Left lung (tissue), 10 donors: ENCODE results near the gene PAQR7. TPM values are rescaled to one million over a fixed set of nuclear protein-coding genes. Genes with fewer than 3 reads are reported as not detected.

Experiments
- ATAC-seq: fragments of 200-7000 bp; cut with Tn5 transposase; one replicate; pipeline ENCODE4 v1.9.1; 2020; ENCODE audit warnings: moderate library complexity
- DNase-seq, 4 donors: peaks; one replicate each; pipeline ENCODE4 v3.0.0-alpha.2; 2013 to 2020
- H3K27ac ChIP-seq, 2 donors: fragments of 200-600 bp; sonication (generic) in 1 of 2; one replicate each; pipeline versions ENCODE4 v1.5.0 to v1.8.0; 2020 to 2021
- H3K27me3 ChIP-seq, 2 donors: fragments of 200-600 bp; sonication (generic) in 1 of 2; one replicate each; pipeline versions ENCODE4 v1.5.0 to v1.8.0; 2020 to 2021
- H3K36me3 ChIP-seq, 2 donors: fragments of 200-600 bp; sonication (generic) in 1 of 2; one replicate each; pipeline versions ENCODE4 v1.5.0 to v1.8.0; 2020 to 2021
- H3K4me1 ChIP-seq, 2 donors: fragments of 200-600 bp; one replicate each; pipeline ENCODE4 v1.8.0; 2021
- H3K4me3 ChIP-seq, 2 donors: fragments of 200-600 bp; sonication (generic) in 1 of 2; one replicate each; pipeline versions ENCODE4 v1.5.0 to v1.8.0; 2020 to 2021; ENCODE audit warnings: mild to moderate bottlenecking in 1 of 2
- H3K9me3 ChIP-seq, 2 donors: fragments of 200-600 bp; sonication (generic) in 1 of 2; one replicate each; pipeline versions ENCODE4 v1.5.0 to v1.8.0; 2020 to 2021
- CTCF ChIP-seq, 2 donors: fragments of 200-600 bp; sonication (generic) in 1 of 2; IDR thresholded peaks; one replicate each; pipeline versions ENCODE4 v1.5.0 to v1.8.0; 2021; ENCODE audit warnings: antibody characterized with exemption in 2 of 2
- intact Hi-C, 2 donors: fragments of 100-400 bp; cut with DNase I; formaldehyde crosslinking; loops; one replicate each; pipeline versions ENCODE4 v1.11.2 to v1.14.2; 2022
- polyA plus RNA-seq, 6 donors: library from polyadenylated mRNA; unstranded; fragments of 120-200 nt; gene quantifications; one replicate each; pipeline ENCODE4 v1.2.1, GENCODE V29; 2013; ENCODE audit not compliant: insufficient read length in 6 of 6
- total RNA-seq, 2 donors: library from RNA; stranded (reverse); fragmentation: NEBNext Ultra II Directional; extraction: Animal tissue kit (Norgen Biotek cat#: 25700); gene quantifications; one replicate each; pipeline ENCODE4 v1.2.1, GENCODE V29; 2021
- donor health status: DM: no; HTN: yes; CAD: no.
- donor health status: DM: no; HTN: no; CAD: no.

PAQR7 gene
- total and polyA plus RNA-seq, 8 donors, result 11.3 to 20.2 (median 17.8) TPM

- intact Hi-C loops, result no loop called here
- no peak for DNase-seq
- no peaks in the 10 kb centered on the region for H3K9me3 ChIP-seq
- H3K27me3 ChIP-seq, result no peaks in the 10 kb centered on the region
- no peak overlapping the region for H3K27ac ChIP-seq
- H3K4me1 ChIP-seq, result peaks cover 0 to 4% of the 10 kb centered on the region in 2 donors
- no peak overlapping the region for H3K4me3 ChIP-seq
- no peak for TF ChIP-seq CTCF (IDR thresholded peaks at IDR 0.05)
- ATAC-seq, result no peak
- H3K36me3 ChIP-seq, result no peaks in the 10 kb centered on the region
These were observed 5.8 kb upstream of the PAQR7 start for GRCh38 chr1:25881266-25881665.

- DNase-seq (no peak), ATAC-seq (no peak)
- Histone ChIP-seq H3K27ac (no peak overlapping the region), H3K36me3 (no peaks in the 10 kb centered on the region), H3K4me1 (peaks cover 0 to 12% of the 10 kb centered on the region in 2 donors), H3K4me3 (no peak overlapping the region), H3K27me3 (no peaks in the 10 kb centered on the region), H3K9me3 (no peaks in the 10 kb centered on the region)
- no peak for TF ChIP-seq CTCF (IDR thresholded peaks at IDR 0.05)
- intact Hi-C loops, result no loop called here
These were observed 5.0 kb upstream of the PAQR7 start for GRCh38 chr1:25880518-25880917.

- H3K27me3 ChIP-seq, result no peaks in the 10 kb centered on the region
- ATAC-seq (no peak), DNase-seq (no peak)
- intact Hi-C loops, result no loop called here
- H3K36me3 ChIP-seq, result no peaks in the 10 kb centered on the region
- H3K4me1 ChIP-seq, result peaks cover 4 to 19% of the 10 kb centered on the region in 2 donors
- no peak for TF ChIP-seq CTCF (IDR thresholded peaks at IDR 0.05)
- H3K4me3 ChIP-seq, result no peak overlapping the region
- no peak overlapping the region for H3K27ac ChIP-seq
- H3K9me3 ChIP-seq, result no peaks in the 10 kb centered on the region
These were observed 4.2 kb upstream of the PAQR7 start for GRCh38 chr1:25879675-25880074.

- DNase-seq, result no peak
- Histone ChIP-seq H3K4me1 (peaks cover 10 to 26% of the 10 kb centered on the region in 2 donors), H3K27me3 (no peaks in the 10 kb centered on the region), H3K4me3 (no peak overlapping the region), H3K27ac (no peak overlapping the region), H3K36me3 (no peaks in the 10 kb centered on the region), H3K9me3 (no peaks in the 10 kb centered on the region)
- no peak for ATAC-seq
- no peak for TF ChIP-seq CTCF (IDR thresholded peaks at IDR 0.05)
- intact Hi-C loops, result no loop called here
These were observed 3.2 kb upstream of the PAQR7 start for GRCh38 chr1:25878690-25879089.

- H3K4me1 ChIP-seq, result peaks cover 10 to 40% of the 10 kb centered on the region in 2 donors
- H3K27ac ChIP-seq, result no peak overlapping the region
- H3K27me3 ChIP-seq, result no peaks in the 10 kb centered on the region
- H3K36me3 ChIP-seq, result no peaks in the 10 kb centered on the region
- DNase-seq (no peak), ATAC-seq (no peak)
- no peak overlapping the region for H3K4me3 ChIP-seq
- no peak for TF ChIP-seq CTCF (IDR thresholded peaks at IDR 0.05)
- H3K9me3 ChIP-seq, result no peaks in the 10 kb centered on the region
- intact Hi-C loops, result no loop called here
These were observed 1.6 kb upstream of the PAQR7 start for GRCh38 chr1:25877155-25877554.
